Ecto neural progenitor cell (in vitro differentiated cells): Measurements from ENCODE around the gene PCBP3.

Source experiments
- DNase-seq: peaks from one replicate; pipeline ENCODE4 v3.0.0-alpha.2; 2018; ENCODE audit warnings: low spot score

PCBP3 gene

DNA sequence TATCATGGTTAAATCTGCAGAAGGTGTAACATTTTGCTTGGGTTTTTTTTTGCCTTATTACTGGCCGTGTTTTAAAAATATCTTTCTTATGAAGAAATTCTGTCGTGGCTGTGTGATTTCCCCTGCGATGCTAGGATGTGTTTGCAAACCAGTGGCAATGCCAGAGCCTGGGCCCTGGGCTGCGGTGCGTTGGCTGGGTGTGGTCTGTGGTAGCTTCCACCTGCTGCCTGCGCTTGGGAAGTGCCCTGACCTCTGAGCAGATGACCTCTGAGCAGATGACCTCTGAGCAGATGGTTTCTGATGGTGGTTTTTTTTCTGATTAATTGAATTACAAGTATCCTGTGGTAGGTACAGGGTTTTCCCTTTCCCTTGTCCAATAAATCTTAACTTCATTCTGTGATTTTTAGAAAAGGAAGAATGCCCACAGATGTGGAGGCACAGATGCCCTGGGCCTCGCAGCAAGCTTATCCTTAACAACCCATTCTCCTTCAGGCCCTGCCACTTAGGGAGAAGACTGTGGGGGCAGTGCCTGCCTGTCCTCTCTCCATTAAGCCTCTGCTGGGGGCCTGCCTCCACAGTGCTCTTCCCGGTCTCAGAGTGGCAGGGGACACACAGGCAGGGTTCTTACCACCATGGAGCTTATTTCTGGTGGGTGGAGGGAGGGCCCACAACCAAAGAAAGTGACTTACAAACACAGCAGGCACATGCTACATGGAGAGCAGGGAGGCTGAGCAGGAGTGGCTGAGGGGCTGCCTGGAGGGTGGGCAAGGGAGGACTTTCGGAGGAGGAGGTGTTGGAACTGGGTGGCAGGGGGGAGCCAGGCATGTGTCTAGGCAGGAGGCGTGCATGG, 81.7 kb downstream of the PCBP3 start:
- DNase-seq, result no peak

DNA sequence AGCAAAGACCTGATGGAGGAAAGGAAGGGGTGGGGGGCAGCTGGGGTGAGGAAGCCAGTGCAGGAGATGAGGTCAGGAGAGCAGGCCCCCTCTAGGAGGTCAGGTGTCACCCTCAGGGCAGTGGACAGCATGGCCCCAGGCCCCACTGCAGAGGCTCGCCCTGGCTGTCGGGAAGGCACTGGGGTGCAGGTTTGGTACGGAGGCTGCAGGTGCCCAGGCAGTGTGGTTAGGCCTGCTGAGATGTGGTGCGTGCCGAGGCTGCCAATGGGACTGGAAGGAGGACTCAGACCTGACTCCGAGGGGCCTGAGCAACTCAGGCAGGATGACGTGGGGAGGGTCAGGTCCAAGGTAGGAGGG, 82.3 kb downstream of the PCBP3 start:
- no peak for DNase-seq

DNA sequence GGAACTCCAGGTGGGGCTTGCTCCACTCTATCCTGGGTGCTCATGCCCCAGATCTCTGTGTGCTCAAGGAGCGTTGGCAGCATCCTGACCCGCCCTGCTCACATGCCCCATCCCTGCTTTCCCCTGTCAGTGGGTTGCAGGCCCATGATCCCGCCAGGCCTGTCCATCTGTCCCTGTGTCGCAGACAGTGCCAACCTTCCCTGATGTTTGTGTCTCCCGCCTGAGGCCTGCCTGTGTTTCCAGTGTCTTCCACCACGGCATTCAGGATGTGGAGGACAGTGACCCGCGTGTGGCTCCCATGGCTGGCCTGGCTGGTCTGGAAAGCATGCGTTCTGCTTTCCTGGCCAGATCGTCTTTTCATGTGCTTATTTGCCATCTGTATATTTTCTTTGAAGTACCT, 82.9 kb downstream of the PCBP3 start:
- DNase-seq, result no peak

DNA sequence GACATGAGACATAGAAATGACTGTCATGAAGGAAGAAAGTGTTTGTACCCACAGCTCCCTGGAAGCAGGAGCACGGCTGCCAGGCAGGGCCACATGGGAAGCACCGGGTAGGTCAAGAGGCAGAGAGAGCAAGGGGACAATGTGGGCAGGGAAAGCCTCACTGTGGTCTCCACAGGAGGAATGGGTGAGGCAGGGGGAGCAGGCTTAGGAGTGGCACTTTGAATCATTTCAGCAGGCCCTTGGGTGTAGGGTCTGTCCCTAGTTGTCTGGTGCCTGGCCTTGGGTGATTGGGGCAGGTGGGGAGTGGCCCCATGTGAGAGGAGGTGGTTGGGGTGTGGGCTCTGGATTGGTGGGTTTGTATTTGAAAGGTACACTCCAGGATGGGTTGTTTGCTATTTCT, 83.9 kb downstream of the PCBP3 start:
- DNase-seq, result no peak

DNA sequence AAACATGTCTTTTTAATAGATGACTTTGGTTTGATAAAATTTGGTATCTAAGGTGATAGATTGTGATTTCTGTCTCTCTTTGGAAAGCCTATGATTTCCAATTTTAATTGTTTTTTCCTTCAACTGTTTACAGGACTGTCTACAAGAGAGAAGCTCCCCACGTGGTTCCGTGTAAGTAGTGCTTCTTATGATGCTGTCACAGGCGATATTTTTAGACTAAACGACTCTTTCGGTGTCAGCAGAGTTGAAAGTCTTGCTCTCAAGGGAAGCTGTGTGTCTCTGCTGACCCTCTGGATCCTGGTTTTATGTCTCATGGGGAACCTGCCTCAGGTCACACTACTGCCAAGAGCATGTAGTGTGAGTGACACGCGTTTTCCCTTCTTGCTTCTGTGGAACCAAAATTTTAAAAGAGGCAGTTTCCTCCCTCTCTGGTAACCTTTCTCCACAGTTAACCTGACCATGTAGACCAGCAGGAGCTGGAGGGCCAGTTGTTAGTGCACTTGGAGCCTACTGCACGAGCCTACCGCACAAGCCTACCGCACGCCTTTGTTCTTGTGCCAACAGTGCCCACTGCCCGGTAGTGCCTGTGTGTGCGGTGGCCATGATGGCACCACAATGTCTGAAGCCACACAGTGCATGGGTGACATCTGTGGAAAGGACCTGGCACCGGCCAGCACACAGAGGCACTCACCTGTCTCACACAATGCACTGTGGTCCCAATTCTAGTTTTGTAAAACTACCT, 91.9 kb downstream of the PCBP3 start:
- no peak for DNase-seq

DNA sequence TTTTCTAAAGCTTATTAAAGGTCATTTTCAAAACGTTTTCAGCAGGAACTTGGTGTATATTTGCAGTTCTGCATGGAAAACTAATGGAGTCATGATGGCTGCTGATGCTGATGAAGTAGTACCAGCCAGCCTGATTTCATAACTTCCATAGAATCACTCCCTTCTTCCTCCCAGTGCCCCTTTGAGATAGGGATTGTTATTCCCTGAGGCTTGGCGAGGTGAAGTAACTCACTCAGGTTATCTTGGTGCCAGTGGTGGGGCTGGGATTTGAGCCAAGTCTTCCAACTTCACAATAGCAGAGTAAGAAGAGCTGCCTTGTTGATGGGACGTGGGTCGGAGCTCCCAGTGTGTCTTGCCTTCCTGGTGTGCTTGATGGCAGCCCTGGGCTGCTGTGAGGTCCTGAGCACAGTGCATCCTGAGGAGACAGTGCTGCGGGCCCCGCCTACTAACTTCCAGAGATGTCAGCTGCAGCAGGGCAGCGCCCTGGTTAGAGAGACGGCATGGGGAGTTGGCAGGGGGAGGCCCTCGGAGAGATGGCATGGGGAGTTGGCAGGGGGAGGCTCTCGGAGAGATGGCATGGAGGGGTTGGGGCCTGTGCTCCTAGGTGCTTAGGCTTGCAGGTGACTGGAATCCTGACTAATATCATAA, 92.6 kb downstream of the PCBP3 start:
- no peak for DNase-seq

DNA sequence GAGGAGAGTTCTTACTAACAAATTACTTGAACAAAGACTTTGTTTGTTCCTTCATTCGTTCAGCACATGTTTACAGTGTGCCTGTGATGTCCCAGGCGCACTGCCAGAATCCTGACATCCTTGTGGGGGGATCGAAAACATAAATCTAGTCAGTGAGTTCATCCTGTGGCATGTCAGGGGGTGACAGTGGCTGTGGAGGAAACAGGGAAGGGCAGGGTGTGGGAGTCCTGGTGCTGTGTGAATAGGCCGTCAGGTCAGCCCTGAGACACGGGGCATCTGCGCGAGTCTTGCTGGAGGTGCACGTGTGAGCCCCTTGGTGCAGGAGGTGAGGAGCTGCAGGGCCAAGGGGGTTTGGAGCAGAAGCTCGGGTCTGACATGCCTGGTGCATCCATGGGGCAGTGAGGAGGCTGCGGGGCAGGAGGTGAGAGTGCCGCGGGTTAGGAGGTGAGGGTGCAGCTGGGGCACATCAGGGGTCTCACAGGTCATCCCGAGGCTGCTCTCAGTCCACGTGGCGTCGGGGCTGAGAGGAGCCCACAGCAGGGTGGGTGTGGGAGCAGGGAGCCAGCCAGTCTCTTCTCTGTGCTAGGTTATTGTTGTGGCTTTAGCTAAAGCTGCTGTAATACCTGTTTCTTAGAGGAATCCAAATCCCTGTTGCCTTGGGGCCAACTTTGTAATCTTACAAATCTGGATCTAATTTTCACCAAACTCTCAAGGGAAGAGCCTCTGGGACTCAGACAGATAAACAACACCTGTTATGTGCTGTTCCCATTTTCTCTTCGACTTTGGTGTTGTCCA, 93.4 kb downstream of the PCBP3 start:
- no peak for DNase-seq

DNA sequence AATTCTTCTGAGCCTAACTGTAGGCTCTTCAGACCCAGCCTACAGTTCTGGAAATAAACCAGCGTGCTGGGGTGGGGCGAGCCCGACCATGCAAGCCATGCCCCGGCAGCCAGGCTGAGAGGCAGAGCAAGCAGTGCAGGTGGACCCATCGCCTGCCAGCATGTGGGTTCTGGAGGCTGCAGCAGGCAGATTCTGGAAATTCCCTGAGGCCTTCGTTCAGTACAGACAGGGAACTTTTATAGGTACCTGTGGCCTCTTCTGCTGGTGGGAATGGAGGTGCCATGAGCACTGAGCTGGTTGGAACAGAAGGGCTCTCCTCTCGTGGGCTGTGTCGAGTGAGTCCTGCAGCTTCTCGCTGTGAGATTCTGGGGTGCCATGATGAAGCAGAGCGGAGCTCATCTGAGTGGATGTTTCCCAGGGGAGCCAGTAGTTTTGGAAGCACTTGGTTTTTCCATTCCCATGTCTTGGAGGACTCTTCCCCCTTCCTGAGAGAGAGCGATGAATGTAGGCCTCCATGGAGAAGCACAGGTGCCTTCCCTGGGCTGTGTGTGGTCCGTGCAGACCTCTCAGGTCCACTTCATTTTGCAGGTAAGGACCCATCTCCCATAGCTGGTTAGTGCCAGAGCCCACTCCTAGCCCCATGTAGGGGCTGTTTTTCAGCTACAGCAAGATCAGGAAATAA, 94.1 kb downstream of the PCBP3 start:
- DNase-seq, result no peak

DNA sequence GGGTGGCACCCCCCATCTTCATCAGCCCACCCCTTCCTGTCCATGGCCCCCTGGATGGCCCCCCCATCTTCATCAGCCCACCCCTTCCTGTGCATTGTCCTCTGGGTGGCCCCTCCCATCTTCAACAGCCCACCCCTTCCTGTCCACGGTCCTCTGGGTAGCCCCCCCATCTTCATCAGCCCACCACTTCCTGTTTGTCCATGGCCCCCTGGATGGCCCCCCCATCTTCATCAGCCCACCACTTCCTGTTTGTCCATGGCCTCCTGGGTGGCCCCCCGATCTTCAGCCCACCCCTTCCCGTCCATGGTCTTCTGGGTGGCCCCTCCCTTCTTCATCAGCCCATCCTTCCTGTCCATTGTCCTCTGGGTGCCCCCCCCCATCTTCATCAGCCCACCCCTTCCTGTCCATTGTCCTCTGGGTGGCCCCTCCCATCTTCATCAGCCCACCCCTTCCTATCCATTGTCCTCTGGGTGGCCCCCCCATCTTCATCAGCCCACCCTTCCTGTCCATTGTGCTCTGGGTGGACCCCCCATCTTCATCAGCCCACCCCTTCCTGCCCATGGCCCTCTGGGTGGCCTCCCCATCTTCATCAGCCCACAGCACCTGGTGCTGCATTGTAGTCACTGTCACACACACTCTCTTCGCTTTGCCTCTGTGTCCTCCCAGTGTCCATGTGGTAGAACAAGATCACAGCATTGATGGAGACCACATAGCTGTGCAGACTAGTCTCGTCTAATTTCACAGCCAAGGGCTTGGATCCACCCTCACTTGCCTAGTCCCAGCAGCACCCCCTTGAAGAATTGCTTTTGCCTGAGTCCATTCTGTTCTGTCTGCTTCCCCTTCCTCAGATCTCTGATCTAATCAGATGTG, 95.9 kb downstream of the PCBP3 start:
- DNase-seq, result no peak

DNA sequence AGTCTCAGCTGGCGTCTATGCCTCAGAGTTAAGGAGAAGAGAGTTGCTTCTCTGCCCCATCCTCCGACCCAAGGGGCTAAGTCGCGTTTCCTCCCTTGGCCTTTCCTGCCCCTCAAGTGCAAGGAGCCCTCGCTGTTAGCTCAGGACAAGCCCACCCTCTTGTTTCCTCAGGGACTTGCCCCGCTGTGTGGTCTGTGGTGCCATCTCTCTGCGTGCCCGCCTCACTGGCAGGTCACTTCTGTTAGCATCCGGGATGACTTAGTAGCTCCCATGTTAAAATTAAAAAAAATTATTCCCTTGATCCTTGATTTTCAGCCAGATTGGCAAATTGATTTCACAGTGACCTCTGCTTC, 96.5 kb downstream of the PCBP3 start:
- no peak for DNase-seq

DNA sequence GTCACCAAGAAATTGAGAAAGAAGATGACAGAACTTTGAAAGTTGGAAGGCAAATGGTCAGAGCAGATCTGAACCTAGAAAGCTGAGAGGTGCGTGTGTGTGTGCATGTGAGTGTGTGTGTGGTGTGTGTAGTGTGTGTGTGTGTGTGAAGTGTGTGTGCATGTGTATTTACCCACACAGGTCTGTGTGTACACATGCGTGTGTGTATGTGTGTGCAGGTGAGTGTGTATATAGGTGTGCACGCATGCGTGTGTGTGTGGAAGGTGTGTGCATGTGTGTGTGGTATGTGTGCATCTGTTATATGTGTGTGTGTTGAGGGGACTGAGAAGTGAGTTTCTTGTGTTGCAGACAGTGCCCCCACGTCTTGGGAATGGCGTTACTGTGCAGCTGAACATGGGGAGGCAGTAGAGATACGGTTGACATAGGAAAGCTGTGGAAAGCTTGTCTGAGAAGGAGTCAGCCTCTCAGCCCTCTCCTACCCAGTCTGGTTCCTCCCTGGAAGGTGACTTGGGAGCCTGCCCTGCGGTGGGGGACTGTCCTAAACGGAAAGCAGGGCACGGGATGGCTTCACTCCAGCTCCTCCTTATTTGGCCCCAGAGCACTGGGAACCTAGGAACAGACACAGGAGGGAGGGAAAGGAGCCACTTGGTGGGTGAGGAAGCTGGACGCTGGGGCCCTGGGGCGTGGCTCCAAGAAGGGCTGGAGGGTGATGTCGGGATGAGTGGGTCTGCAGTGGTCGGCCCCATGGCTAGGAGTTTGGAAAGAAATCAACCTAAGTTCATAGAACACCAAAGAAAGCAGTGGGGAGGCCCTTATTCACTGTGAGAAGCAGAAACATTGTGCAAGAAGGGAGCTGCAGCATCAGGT, 97.2 kb downstream of the PCBP3 start:
- DNase-seq, result no peak

DNA sequence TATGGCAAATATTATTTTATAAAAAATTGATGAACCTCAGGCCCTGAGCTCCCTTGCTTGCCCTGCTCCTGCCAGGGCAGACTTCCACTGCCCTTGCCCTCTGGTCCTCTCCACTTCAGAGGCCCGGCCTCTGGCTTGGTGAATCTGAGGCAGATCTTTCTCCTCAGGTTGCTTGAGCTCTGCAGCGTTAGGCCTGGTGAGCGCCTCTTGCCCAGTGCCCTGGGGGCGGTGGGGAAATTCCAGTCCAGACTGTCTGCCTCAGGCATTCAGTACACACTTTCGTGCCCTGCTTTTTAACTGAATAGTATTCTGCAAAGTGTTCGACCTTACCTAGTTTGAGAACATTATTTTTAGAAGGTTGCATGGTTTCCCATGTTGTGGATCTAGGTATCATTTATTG, 98.2 kb downstream of the PCBP3 start:
- DNase-seq, result no peak

DNA sequence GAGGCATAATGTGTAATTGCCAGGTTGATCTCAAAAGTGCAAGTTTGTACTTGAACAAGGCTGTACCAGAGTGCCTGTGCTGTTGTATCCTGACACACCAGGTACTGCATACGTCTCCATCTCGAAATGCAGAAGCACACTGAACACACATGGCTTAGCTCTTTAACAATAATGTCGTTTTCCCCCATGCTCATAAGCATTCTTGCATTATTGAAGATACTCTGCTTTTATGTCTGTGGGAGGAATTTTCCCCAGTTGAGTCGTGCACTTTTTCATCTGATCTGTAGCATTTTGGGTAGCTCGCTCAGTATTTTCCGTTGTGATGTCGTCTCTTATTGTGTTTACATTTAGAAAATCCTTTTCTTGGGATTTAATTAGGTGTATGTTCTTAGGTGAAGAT, 98.7 kb downstream of the PCBP3 start:
- DNase-seq, result no peak

DNA sequence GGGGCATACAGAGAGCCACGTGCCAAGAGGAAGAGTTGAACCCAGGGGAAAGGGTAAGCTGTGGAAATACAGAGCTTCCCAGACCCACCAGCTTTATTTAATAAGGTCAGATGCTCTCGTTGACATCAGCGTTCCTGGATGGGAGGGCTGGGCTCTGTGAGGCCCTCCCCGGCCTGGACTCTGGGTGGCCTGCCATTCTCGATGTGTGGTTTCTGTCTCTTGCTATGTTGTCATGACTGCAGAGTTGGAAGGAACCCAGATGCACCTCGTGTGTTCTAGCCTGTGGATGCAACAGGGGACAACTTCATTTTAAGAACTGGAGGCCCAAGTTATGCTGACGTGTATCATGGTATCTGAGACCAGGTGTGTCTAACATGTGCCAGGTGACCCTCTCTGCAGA, 101.7 kb downstream of the PCBP3 start:
- no peak for DNase-seq

DNA sequence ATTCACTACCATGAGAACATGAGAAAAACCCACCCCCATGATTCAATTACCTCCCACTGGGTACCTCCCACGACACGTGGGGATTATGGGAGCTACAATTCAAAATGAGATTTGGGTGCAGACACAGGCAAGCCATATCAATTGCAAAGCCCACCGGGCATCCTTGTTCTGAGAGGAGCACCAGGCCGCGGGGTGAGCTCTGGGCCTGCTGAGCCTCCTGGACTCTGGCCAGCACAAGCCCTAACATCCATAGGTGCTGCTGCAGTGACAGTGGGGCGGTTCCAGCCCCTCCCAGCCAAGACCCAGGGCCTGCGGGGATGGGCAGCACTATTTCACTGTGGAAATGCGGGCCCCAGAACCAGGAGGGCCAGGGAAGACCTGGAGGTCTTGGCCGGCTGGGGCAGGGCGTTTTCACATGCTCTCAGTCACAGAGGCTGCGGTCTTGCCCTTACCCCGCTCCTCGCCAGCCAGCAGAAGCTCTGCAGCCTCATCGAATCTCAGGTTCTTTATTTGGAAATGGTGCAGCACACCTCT, 103.8 kb downstream of the PCBP3 start:
- DNase-seq, result no peak

DNA sequence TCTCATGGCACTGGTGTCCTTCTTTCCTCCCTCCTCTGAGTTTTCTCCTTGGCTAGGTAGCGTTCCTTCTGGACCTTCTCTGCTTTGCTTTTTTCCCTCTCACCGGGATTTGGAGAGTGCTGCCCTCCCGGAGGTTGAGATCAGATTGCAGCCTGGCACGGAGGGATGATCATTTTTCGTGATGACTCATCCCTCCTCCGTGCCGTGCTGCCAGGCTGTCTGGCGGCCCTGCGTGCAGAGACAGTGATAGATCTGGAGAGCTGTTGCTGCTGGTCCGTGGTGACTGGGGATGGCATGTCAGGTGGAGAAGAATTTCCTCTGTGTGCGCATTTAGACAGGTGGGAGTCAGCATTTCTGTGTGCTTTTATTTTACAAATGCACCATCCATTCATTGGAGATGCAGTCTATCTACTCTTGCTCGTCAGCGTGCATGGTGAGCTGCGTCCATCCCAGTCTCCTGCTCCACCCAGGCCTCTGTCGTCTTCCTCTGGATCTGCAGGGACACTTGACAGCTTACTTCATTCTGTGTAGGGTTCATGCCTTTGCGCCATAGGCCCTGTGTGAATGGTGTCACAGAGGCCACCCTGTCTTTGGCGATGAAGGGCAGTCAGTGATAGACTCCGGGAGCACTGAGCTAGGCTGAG, 104.4 kb downstream of the PCBP3 start:
- DNase-seq, result no peak

DNA sequence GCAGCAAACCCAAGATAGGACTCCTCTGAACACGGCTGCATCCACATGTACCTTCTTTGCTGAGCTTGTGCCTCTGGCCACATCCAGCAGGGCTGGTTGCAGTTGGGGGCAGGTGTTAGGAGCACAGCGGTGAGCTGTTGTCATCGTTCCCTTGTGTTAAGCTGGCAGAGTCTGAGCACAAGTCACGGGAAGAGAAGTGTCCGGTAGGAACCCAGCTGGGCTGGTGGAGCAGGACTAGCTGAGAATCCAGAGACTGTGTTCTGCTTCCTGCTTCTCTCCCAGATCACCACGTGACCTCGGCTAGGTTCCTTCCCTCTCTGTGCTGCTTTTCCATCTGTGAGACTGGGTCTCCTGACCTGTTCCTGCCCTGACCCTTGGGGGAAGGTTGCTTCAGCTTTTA, 105.1 kb downstream of the PCBP3 start:
- no peak for DNase-seq

DNA sequence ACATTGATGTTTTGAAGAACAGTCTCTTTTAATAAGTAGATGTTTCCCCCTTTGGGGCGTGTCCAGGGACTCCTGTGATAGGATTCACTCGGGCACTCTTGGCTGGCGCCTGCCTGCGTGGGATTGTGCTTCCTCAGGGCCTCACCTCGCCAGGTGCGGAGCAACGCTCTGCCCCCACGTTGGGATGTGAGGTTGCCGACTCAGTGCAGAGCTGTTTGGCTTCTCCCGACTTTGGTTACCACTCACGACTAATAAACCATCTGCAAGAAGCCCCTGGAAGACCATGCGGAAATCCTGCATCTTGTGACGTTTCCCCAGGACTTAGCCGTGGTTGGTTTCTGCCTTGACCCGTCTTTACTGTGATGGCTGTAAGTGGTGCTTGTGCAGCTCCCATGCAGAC, 106.4 kb downstream of the PCBP3 start:
- no peak for DNase-seq

DNA sequence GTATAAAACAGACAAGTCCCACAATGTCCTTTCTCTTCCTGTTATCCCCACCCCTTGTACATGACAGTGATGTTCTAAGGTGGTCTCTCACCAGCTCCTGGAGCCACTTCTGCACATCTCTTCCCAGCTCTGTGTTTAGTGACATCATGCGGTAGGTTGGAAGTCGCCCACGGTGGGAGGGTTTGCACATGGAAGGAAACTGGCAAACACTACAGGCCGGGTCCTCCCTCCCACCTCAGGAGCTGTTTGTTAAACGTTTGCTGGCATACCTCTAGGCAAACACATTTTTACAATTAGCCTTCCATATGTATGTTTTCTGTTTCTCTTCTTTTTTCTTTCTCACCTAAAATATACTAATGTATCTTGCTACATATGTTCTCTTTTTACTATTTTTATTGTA, 107.4 kb downstream of the PCBP3 start:
- DNase-seq, result no peak
